Chondrocyte (in vitro differentiated cells): ENCODE results near the gene RIMBP2. TPM values are rescaled to one million over a fixed set of nuclear protein-coding genes. Genes with fewer than 3 reads are reported as not detected.

Experiments
- DNase-seq: peaks from one replicate; pipeline ENCODE4 v3.0.0; 2021; ENCODE audit warnings: mixed read lengths, low spot score
- H3K27ac Mint-ChIP-seq: one replicate; pipeline ENCODE4 v1.8.0; 2021; ENCODE audit warnings: mild to moderate bottlenecking, moderate library complexity, mixed read lengths; ENCODE audit not compliant: unreplicated experiment
- H3K27me3 Mint-ChIP-seq: 2 replicates; pipeline ENCODE4 v1.8.0; 2021; ENCODE audit warnings: low read depth, mixed read lengths
- H3K36me3 Mint-ChIP-seq: 2 replicates; pipeline ENCODE4 v1.8.0; 2021; ENCODE audit warnings: low read depth, mixed read lengths
- H3K4me1 Mint-ChIP-seq: 2 replicates; pipeline ENCODE4 v1.8.0; 2021; ENCODE audit warnings: low read depth, mild to moderate bottlenecking, mixed read lengths
- H3K4me3 Mint-ChIP-seq: one replicate; pipeline ENCODE4 v1.8.0; 2021; ENCODE audit warnings: mild to moderate bottlenecking, moderate library complexity, mixed read lengths; ENCODE audit not compliant: unreplicated experiment
- H3K9me3 Mint-ChIP-seq: 2 replicates; pipeline ENCODE4 v1.8.0; 2021; ENCODE audit warnings: low read depth, mixed read lengths
- CTCF ChIP-seq: fragments of 200-600 bp; sonication (generic); IDR thresholded peaks from 2 replicates; pipeline ENCODE4 v1.5.0; 2021; ENCODE audit warnings: antibody characterized with exemption, mild to moderate bottlenecking, moderate library complexity
- total RNA-seq: library from RNA; stranded (reverse); gene quantifications from 3 replicates; pipeline ENCODE4 v1.2.1, GENCODE V29; 2021

Gene RIMBP2
- total RNA-seq, 1 donor from 2014 or later: 0.30 TPM

DNA sequence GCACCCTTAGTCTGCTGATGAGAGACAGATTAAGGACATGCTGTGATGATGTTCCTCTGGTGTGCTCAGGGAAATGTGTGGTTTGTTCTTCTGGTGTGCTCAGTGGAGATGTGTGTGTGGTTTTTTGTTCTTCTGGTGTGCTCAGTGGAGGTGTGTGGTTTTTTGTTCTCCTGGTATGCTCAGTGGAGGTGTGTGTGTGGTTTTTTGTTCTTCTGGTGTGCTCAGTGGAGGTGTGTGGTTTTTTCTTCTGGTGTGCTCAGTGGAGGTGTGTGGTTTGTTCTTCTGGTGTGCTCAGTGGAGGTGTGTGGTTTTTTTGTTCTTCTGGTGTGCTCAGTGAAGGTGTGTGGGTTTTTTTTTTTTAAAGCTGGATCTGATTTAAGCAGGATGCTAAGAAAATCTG, 363.0 kb downstream of the RIMBP2 start:
- no peaks in the 10 kb centered on the region for H3K9me3 Mint-ChIP-seq
- peaks cover 33% of the 10 kb centered on the region for H3K27me3 Mint-ChIP-seq
- no peak overlapping the region for H3K27ac Mint-ChIP-seq
- DNase-seq: no peak
- H3K4me3 Mint-ChIP-seq: no peak overlapping the region
- no peaks in the 10 kb centered on the region for H3K36me3 Mint-ChIP-seq
- TF ChIP-seq CTCF: no peak
- H3K4me1 Mint-ChIP-seq: no peaks in the 10 kb centered on the region

DNA sequence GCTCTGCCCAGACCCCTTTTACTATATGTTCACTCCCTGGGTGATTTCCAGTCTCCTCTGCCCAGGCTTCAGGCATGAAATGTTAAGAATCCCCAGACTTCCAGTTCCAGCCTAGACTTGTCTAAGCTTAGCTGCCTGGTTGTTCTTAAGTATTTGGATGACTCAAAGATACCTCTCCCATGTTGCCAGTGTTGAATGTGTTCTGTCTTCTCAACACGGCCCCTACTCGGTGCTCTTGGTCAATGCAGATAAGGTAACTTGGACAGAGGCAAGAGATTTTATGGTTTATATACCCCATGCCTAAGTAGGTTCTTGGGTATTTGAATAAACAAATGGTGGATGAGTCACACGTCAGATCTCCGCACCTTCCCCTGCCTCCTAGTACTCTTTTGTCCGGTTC, 364.8 kb downstream of the RIMBP2 start:
- Mint-ChIP-seq H3K4me1 (no peaks in the 10 kb centered on the region), H3K27ac (no peak overlapping the region), H3K4me3 (no peak overlapping the region), H3K9me3 (no peaks in the 10 kb centered on the region), H3K27me3 (peaks cover 34% of the 10 kb centered on the region), H3K36me3 (no peaks in the 10 kb centered on the region)
- DNase-seq: no peak
- TF ChIP-seq CTCF: no peak

DNA sequence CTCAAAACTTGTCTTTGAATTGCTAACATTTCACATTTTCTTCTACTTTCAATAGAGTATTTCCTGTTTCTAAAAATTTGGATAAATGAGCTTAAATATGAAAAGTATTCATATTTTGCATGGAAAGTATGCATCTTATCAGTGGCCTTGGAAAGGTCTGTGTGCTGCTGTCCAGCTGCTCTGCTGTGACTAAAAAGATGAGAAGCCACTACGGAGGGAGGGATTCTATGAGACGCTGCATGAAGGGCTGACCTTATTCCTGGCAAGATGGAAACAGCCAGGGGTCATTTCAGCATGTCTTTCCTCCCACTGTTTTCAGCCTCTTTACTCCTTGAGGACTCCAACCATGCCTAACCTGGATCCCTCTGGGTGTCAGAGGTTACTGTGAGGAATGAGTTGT, 365.4 kb downstream of the RIMBP2 start:
- Mint-ChIP-seq H3K27ac (no peak overlapping the region), H3K4me3 (no peak overlapping the region), H3K36me3 (no peaks in the 10 kb centered on the region), H3K27me3 (peaks cover 32% of the 10 kb centered on the region), H3K9me3 (no peaks in the 10 kb centered on the region), H3K4me1 (no peaks in the 10 kb centered on the region)
- DNase-seq: no peak
- TF ChIP-seq CTCF: no peak

DNA sequence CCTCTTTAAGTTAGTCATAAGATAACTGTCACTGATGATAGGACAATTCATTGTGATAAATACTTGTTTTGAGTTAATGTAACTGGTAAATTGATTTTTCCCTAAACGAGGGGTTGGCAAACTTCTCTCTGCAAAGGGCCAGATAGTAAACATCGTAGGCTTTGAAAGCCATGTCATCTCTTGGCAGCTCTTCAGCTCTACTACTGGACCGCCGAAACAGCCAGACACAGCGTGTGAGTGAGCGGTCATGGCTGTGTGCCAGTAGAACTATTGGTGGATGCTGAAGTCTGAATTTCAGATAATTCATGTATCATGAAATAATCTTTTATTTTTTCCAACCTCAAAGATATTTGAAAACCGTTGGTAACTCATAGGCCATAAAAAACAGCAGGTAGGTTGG, 368.5 kb downstream of the RIMBP2 start:
- Mint-ChIP-seq H3K27ac (no peak overlapping the region), H3K27me3 (peaks cover 15% of the 10 kb centered on the region), H3K9me3 (no peaks in the 10 kb centered on the region), H3K4me3 (no peak overlapping the region), H3K4me1 (no peaks in the 10 kb centered on the region), H3K36me3 (no peaks in the 10 kb centered on the region)
- no peak for TF ChIP-seq CTCF
- DNase-seq: no peak

Other genes with a start within 250 kb of the RIMBP2 start
- 28.4 to 42.6 TPM (median 40.4 TPM) in 3 replicates for gene STX2, start 123.0 kb upstream of the RIMBP2 start, total RNA-seq
- 509 to 544 TPM (median 519 TPM) in 3 replicates for gene RAN, start 155.8 kb upstream of the RIMBP2 start, total RNA-seq
- 1.7 to 4.7 TPM (median 3.5 TPM) in 3 replicates for gene ADGRD1, start 237.6 kb upstream of the RIMBP2 start, total RNA-seq